EL (cell line): ENCODE data around the gene ADIPOR2.
"Not testable (repeated sequence)": the region's sequence is repeated elsewhere in the genome, so short reads cannot be mapped to it uniquely, and the experiment has no call there.

Experiments used
- DNase-seq: peaks from one replicate; pipeline ENCODE4 v3.0.0-alpha.2; 2016

Gene ADIPOR2

DNA sequence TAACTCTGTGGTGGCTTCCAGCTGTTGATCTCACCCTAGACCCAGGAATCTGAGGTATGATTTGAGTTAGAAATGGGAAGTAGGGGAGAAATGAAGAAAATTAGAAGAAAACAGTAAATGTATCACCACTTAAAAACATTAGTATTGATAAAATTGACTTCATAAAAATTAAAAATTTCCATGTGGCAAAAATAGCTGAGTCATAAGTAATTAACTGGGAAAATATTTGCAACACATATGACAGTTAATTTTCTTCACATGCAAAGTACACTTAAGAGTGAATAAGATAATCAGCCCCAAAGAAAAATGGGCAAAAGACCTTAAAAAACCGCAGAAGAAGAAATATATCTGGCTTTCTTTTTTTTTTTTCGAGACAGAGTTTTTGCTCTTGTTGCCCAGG is 25.5 kb upstream of the ADIPOR2 start:
- DNase-seq: no peak

DNA sequence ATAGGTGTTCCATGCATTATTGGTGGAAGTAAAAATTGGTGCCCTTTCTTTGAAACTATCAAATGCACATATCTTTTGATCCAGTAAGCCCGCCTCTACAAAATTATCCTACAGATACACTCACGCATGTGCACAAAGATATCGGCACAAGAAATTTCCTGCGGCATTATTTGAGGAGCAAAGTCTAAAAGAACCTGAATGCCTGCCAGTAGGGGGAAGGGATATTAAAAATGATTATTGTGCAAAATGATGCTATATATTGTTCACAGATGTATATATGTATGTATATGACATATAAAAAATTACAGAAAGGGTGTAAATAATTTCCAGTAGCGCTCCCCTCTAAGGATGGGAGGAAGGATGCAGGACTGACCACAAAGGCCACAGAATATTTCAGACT is 24.7 kb upstream of the ADIPOR2 start:
- no peak for DNase-seq

DNA sequence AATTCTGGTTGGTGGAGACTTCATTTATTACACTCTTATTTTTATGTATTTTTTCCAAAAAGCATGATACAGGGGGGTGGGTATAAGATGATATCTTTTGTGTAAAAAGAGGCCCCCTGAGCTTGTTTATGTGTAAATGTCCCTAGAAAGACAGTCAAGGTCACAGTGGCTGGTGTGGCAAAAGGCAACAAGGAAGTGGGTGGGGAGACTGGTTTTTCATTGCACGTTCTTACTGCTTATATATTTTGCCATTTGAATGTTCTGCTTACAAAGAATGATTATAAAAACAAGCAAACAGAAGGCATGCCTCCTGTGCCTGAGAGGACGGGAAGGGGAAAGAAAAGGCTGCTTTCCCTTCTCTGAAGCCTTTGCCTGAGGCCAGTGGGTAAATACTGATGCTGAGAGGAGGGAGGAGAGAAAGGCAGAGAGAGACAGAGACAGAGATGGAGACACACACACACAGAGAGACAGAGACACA is 24.1 kb upstream of the ADIPOR2 start:
- no peak for DNase-seq

DNA sequence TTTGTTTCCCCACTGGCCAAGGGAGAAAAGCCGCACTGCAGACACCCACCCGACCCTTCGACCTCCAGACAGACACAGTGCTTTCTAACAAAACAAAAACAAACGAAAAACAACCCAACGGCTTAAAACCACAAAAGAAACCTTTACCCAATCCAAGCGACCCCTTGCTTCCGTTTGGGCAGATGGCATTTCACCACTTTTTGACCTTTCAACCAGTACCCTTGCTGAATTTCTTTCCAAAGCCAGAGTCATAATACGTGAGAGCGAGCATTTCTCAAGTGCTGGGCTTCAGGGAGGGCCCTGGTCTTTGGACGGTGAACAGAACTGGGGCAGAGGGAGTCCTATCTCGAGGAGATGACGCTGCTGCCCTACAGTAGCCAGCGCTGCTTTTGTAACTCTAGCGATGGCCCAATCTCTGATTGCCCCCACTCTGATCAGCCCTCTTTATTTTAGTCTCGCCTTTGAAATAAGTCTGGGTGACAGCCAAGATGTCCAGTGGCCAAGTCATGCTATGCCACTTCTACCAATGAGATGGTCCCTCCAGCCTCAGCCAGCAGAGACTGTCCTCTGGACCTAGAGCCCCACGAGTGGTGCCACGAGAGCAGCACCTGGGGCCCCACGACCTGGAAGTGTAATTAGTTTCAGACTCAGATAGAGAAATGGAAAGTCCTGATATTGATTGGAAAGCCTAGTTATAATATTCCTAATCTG is 21.9 kb upstream of the ADIPOR2 start:
- no peak for DNase-seq

DNA sequence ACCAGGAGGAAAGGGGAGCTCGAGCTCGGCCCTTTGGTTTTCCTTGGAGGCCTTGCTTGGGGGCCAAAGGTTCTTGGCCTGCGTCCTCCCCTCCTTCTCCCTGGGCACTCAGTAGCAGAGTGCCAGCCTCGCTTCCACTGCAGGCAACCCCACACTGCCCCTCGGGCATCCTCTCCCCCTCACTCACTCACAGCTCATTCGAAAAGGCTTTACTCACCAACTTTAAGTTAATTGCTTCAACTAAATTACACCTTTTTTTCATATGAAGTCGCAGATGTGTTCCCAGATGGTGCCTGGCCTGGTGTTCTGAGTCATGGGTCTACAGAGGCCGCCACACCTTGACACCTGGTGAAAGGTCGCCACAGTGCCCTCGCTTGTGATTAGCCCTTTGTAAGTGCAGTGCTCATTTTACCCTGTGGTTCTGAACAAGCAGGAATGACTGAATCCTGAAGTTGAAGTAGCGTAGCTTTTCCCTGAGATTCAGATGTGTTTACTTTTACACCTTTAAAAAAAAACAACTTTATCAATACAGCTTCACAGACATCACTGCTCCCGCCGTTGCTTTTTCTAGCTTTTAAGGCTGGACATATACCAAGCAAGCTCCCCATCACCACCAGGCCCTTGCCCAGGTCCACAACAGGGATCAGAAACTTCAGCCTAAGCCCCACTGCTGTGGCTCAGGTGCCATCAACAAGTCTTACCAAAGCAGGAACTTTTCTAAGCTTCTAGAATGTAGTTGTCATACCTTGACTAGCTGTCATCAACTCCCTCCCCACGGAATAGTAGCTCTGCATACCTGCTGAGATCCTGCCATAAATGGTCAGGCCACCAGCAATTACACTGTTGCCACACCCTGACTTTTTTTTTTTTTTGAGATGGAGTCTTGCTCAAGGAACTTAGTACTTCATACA is 20.3 kb upstream of the ADIPOR2 start:
- DNase-seq: no peak

DNA sequence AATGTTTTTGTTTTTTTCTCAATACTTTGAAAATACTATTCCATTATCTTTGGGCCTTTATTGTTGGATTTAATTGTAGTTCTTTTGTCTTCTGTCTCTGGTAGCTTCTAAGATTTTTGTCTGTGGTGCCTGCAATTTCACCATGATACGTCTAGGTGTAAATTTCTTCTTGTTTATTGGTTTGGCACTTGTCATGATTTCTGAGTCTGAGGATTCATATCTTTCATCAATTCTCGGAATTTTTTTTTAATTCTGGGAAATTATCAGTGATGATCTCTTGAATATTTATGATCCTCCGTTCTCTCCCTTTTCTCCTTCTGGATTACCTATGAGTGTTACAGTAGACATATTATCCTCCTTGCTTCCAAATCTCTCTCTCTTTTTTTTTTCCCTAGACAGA is 14.8 kb upstream of the ADIPOR2 start:
- DNase-seq: no peak

DNA sequence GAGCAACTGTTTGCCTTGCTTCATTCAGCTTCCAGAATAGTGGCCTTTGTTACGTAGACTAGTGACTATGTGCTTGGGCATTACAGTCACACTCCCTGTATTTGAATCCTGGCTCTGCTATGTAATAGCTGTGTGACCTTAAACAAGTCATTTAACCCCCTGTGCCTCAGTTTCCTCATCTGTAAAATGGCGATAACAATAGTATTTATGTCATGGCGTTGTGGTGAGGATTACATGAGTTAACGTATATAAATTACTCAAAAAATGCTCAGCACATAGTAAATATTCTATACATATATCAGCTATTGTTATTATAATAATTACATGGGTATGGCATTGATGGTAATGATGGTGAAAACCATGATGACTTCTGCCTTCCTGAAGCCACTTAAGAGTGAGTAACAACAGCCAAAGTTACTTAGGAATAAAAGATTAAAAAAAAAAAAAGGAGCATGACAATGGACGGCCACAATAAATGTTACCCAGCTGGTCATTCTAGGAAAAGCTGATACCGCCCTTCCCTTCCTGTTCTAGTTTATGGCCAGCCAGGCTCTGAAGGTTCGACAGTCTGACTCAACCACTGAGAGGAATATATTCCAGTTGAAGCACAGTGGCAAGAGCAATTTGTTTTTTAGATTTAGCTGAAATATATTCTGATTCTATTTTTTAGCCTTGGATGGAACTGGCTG is 9.9 kb upstream of the ADIPOR2 start:
- no peak for DNase-seq

DNA sequence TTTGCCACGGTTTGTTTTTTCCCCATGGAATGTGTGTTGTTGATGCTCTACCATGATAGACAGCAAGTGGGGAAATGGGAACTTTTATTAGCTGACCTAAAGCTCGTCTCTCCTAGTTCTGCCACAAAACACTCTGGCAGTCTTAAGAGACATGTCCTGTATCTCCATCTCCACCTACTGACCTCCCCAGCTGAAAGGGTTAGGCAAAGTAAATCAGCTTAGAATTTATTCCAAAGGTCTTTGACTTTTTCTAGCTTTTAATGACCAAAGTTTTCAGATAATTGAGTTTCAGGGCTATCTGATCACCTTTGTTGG is 9.4 kb upstream of the ADIPOR2 start:
- DNase-seq: no peak

DNA sequence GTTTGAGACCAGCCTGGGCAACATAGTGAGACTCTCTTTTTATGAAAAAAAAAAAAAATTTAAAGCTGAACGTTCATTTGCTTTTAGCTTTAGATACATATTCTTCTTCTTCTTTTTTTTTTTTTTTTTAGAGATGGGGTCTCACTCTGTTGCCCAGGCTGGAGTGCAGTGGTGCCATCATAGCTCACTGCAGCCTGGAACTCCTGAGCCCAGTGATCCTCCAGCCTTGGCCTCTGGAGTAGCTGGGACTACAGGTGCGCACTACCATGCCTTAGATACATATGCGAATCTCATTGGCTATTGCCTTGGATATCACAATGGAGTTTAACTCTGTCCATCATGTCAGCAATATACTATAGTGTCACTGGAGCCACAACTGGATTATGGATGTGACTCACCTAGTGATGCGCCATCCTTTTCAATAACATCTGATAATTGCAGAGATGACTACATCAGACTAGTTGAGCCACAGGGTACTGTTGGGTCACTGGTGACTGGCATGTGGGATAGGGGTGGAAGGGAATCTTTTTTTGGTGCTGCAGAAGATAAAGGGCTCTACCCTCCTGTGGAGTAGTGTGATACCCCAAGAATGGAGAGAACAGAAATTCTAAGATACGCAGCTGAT is 2.7 kb upstream of the ADIPOR2 start:
- no peak for DNase-seq

DNA sequence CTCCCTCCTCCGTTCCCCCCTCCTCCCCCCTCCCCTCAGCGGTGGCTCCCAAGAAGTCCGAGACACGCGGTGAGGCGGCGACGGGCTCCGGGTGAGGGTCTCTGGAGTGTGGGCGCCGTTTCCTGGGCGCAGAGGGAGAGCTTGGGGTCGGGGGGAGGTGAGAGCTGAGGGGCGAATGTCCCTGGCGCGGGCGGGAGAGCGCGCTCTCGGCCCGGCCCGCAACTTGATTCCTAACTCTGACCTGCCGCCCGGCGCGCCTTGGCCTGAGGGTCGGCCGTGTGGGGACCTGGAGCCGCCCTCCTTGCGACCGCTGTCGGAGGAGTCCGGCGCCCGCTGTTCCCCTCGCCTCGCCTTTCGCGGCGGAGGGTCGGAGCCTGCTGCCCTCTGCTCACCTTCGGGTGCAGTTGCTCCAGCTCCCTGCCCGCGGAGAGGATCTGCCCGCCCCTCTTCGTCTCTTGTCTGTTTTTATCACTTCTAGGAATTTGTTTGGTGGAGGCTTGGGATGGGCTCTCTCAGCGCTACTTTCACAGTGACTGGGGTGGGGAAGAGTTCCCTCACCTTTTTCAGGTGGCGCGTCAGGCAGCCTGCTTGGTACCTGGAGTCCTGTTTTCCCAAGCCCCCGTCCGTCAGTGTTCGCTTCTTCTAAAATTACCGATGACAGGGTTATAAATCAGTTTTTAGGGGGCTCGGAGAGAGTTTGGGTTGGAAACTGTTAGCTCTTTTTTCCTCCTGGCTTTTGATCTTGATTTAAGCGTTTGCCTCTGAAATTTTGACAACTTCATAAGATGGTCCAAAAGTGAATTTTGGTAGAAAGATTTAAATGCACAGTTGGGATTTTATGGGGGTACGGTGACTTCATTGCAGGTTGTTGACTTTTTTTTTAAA is 495 bp downstream of the ADIPOR2 start:
- peak; percentile 43 for DNase-seq

DNA sequence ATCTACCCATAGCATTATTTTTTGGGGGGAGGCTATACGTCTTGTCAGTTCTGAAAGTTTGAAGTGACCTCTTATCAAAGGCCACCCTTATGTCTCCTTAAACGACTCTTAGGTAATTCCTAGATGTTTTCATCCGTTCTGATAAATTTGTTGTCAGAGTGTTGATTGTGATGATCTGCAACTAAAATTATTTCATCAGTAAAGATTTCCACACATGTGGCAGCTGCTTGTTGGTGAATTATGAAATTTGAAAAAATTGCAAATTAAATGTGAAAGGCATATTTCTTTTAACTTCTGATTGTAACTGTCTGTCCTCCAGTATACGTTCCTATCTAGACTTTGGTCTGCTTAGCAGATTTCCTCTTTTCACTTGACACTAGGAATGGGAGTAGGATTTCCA is 1.4 kb downstream of the ADIPOR2 start:
- DNase-seq: no peak

DNA sequence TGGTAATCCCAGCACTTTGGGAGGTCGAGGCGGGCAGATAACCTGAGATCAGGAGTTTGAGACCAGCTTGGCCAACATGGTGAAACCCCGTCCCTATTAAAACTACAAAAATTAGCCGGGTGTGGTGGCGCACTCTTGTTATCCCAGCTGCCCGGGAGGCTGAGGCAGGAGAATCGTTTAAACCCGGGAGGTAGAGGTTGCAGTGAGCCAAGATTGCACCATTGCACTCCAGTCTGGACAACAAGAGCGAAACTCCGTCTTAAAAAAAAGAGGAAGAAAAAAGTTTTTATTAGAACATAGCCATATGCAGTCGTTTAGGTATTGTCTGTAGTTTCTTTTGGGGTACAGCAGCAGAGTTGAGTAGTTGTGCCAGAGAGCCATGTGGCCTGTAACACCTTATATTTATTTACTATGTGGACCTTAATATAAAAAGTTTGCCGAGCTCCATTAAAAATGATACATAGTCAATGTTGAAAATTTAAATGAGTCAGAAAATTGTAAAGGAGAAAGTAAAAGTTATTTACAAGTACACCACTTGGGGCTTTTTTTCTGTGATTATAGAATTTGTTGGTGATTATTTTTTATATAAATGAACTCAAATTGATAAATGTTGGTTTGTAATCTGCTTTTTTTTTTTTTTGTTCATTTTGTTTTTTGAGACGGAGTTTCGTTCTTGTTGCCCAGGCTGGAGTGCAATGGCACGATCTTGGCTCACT is 2.2 kb downstream of the ADIPOR2 start:
- no peak for DNase-seq

DNA sequence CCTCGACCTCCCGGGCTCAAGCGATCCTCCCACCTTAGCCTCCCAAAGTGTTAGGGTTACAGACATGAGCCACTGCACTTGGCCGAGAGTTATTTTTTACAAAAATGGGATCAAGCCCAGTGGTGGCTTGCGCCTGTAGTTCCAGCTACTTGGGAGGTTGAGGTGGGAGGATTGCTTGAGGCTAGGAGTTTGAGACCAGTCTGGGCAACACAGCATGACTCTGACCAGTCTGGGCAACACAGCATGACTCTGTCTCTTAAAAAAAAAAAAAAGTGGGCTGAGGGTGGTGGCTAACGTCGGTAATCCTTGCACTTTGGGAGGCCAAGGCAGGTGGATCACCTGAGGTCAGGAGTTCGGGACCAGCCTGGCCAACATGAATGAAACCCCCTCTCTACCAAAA is 4.2 kb downstream of the ADIPOR2 start:
- DNase-seq: not testable (repeated sequence)

DNA sequence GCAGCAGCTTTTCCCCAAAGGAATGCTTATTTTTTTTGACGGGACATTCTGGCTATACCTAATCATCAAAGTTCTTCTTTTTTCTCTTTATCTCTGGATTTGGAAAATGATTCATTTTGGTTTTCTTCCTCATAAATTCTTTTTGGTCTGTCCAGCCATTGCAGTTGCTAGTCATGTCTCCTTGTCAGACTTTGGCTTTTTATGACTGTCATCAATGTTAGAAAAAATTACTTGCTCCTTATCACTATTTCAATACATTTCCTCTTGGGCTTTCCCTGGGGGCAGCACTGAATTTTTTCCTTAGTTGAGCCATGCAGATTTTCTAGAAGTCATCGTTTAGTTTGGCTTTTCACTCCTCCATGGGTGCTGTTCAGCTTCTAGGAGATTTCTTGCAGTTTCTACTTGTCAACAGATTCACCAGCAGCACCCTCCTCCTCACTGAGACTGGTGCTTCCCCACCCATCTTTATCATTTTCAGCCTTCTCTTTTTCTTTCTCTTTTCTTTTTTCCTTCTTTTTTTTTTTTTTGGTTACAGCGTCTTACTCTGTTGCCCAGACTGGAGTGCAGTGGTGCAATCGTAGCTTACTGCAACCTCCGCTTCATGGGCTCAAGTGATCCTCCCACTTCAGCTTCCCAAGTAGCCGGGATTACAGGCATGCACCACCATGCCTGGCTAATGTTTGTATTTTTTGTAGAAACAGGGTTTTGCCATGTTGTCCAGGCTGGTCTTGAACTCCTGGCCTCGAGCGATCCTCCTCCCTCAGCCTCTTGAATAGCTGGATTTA is 5.2 kb downstream of the ADIPOR2 start:
- DNase-seq: peak; percentile 42

DNA sequence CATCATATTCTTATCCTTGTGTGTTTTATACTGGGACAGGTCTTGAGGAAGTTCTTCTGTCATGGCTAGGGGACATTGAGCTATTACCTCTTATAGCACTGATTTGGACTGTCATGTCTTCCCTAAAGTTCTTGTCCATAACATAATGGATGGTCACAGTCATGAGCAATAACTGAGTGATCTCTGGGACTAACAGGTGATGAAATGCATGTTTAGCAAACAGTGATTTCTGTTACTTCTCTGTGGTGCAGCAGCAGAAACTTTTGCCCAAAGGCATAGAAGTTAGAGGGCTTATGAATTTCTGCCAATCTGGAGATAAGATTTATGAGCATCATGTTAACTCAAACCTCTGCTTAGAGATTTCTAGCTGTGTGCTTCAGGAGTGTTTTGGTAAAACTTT is 5.9 kb downstream of the ADIPOR2 start:
- no peak for DNase-seq

DNA sequence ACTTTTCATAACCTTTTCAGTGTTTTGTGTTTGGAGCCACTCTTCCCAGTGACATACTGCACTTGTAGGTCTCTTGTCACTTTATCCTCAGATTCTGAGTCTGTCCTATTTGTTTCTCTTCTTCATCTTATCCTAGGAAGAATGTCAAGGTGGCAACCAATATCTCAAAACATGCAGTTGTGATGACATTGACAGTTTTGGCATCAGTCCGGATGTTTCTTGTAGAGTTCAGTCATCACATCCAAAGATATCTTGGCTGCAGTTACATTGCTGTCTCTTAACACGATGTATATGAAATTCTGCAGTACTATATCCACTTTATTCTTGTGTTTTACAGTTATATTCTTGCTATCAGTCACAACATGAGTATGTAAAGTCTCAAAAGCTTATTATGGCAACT is 6.4 kb downstream of the ADIPOR2 start:
- DNase-seq: no peak

DNA sequence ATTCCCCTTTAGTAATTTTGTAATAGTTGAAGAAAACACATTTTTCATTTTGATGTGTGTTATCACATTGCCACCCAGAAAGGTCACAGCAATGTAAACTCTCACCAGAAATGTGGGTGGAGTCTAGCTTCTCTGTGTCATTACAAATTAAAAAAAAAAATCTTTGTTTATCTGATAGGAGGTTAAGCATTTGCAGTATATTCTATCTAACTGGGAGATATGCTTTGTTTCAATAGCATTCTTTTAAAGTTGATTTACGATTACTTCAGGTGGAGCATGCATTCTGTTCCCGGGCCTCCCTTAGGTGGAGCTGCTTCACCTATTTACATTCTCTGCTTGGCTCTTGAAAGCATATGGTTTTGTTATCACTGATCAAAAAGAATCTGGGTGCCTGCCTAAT is 7.8 kb downstream of the ADIPOR2 start:
- no peak for DNase-seq

DNA sequence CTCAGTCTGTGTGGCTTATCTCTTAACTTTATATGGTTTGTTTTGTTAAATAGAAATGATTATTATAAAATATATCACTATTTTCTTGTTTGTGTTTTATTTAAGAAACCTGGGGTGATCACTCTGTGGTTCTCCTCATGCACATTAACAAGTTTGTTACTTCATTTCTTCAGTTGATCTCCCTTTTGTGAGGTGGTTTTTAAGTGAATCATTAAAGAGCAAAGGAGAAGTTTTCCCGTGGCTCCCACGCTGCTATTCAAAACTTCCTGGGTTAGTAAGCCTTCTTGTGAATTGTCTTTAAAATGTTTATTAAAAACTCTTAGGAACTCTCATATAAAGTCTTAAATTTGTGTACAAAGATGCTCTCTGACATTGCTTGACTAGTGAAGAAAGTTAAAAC is 11.8 kb downstream of the ADIPOR2 start:
- no peak for DNase-seq

DNA sequence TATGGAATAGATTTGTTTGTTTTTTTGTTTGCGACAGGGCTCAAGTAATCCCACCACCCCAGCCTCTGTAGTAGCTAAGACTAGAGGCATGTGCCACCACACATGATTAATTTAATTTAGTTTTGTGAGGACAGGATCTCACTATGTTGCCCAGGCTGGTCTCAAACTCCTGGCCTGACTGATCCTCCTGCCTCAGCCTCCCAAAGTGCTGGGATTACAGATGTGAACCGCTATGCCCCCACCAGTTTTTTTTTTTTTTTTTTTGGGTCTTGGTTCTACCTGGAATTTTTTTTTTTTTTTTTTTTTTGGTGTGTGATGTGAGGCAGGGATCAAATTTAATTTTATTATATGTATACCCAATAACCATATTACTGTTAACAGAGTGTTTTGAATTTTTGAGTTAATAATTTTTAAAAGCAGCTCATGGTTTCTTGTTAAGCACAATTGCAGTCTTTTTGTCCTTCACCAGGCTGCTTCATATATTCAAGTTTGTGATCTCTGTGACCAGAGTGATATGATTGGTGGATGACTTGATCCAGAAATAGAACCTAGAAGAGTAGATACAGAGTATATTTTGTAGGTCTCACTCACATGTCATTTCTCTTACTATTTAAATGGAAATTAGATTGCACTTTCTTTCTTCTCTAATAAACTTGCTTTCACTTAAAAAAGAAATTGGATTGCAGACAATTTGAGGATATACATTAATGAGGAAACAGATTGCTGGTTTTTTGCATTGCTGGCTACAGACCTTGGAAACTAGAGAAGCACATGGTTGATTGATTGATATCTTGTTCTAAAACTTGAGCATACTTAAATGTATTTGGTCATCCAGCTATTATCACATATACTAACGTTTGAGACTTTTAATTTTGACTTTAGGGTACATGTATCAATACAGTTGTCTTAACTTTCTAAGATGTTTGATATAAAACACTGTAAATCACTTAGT is 13.2 kb downstream of the ADIPOR2 start:
- DNase-seq: no peak
